OCI-LY3 (cell line): ENCODE results near the gene FOS.

Experiments used
- H2AFZ ChIP-seq: fragments of 200-600, 300-600 bp; shearing (Covaris generic); 2 replicates; pipeline ENCODE4 v1.6.0; 2014; ENCODE audit warnings: antibody characterized with exemption, low read depth, low read length
- H3K27ac ChIP-seq: fragments of 200-600, 300-600 bp; sonication (generic); 2 replicates; pipeline ENCODE4 v1.5.1; 2014; ENCODE audit warnings: mild to moderate bottlenecking, low read length, moderate library complexity, mixed read lengths
- H3K27me3 ChIP-seq: fragments of 200-600, 300-600 bp; sonication (generic); 2 replicates; pipeline ENCODE4 v1.6.1; 2014; ENCODE audit warnings: low read depth, low read length, mixed read lengths
- H3K36me3 ChIP-seq: fragments of 200-600, 300-600 bp; sonication (generic); replicated peaks from 2 replicates; pipeline ENCODE3; 2014; ENCODE audit warnings: low read depth, low read length, mixed read lengths
- H3K4me1 ChIP-seq: fragments of 300-600, 200-600 bp; sonication (generic); 2 replicates; pipeline ENCODE4 v1.6.1; 2014; ENCODE audit warnings: low read length, mixed read lengths
- H3K4me2 ChIP-seq: fragments of 200-600, 300-600 bp; sonication (generic); 2 replicates; pipeline ENCODE4 v1.6.1; 2014; ENCODE audit warnings: low read length, mixed read lengths
- H3K4me3 ChIP-seq: fragments of 300-600, 200-600 bp; sonication (generic); 2 replicates; pipeline ENCODE4 v1.5.1; 2014; ENCODE audit warnings: antibody characterized with exemption, mild to moderate bottlenecking, low read length, moderate library complexity
- H3K79me2 ChIP-seq: fragments of 300-600, 200-600 bp; shearing (Covaris generic); 2 replicates; pipeline ENCODE4 v1.6.1; 2014; ENCODE audit warnings: mild to moderate bottlenecking, low read length, mixed read lengths
- H3K9ac ChIP-seq: fragments of 300-600, 200-600 bp; shearing (Covaris generic); 2 replicates; pipeline ENCODE4 v1.6.0; 2014; ENCODE audit warnings: mild to moderate bottlenecking, low read length, moderate library complexity
- H3K9me3 ChIP-seq: fragments of 200-600, 300-600 bp; shearing (Covaris generic); 2 replicates; pipeline ENCODE4 v1.6.1; 2014; ENCODE audit warnings: low read length, mixed read lengths; ENCODE audit not compliant: insufficient read depth
- H4K20me1 ChIP-seq: fragments of 200-600, 300-600 bp; sonication (generic); 2 replicates; pipeline ENCODE4 v1.6.1; 2016; ENCODE audit warnings: low read length, mixed read lengths; ENCODE audit not compliant: insufficient read depth
- EZH2phosphoT487 ChIP-seq: fragments of 200-600 bp; shearing (Covaris generic); IDR thresholded peaks from 2 replicates; pipeline ENCODE4 v1.6.1; 2018; ENCODE audit warnings: antibody characterized with exemption, mixed run types, low read depth
- TF ChIP-seq, protein P1 (sequence below): fragments of 200-600, 300-600 bp; sonication (generic); IDR thresholded peaks from 2 replicates; pipeline ENCODE4 v1.5.1; 2014; ENCODE audit warnings: antibody characterized with exemption, low read length, low read depth

FOS gene

DNA sequence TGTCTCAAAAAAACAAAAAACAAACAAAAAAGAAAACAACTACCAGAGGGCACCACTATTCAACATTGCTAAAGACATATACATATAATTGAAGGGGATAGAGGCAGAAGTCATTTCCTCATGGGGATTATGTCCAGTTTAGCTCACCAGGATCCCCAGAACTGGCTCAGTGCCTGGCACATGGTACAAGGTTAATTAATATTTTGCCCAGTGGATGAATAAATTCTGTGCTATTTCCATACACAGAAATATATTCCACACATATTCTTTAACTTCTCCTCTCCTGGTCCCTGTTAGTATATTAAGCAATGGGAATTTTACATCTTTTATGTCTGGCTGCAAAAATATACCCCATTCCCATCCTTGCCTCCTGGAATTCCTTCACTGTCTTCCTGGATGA, 6.7 kb downstream of the FOS start:
- Histone ChIP-seq H2AFZ (no peak overlapping the region), H3K9ac (no peak overlapping the region), H4K20me1 (no peaks in the 10 kb centered on the region), H3K27me3 (peaks cover 32% of the 10 kb centered on the region), H3K9me3 (no peaks in the 10 kb centered on the region), H3K36me3 (no peaks in the 10 kb centered on the region), H3K27ac (no peak overlapping the region), H3K4me3 (no peak overlapping the region), H3K79me2 (no peaks in the 10 kb centered on the region), H3K4me1 (no peaks in the 10 kb centered on the region), H3K4me2 (no peak overlapping the region)
- TF ChIP-seq, protein P1, sequence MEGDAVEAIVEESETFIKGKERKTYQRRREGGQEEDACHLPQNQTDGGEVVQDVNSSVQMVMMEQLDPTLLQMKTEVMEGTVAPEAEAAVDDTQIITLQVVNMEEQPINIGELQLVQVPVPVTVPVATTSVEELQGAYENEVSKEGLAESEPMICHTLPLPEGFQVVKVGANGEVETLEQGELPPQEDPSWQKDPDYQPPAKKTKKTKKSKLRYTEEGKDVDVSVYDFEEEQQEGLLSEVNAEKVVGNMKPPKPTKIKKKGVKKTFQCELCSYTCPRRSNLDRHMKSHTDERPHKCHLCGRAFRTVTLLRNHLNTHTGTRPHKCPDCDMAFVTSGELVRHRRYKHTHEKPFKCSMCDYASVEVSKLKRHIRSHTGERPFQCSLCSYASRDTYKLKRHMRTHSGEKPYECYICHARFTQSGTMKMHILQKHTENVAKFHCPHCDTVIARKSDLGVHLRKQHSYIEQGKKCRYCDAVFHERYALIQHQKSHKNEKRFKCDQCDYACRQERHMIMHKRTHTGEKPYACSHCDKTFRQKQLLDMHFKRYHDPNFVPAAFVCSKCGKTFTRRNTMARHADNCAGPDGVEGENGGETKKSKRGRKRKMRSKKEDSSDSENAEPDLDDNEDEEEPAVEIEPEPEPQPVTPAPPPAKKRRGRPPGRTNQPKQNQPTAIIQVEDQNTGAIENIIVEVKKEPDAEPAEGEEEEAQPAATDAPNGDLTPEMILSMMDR: no peak

DNA sequence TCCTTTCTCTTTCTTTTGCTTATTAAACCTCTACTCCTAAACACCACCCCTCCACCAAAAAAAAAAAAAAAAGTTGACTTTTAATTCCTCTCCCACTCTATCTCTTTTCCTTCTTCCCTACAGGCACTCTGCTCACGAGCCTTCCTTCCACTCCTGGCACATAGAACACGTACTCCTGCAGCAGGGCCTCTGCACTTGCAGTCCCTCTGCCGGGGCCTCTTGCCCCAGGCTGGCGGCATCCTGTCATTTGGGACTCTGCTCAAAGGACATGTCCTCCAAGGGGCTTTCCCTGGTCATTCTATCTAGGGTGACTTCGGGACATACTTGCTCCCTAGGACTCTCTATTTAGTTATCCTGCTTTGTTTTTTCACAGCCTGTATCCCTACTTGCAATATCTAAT, 7.7 kb downstream of the FOS start:
- Histone ChIP-seq H3K27ac (no peak overlapping the region), H3K27me3 (peaks cover 38% of the 10 kb centered on the region), H3K79me2 (no peaks in the 10 kb centered on the region), H3K36me3 (no peaks in the 10 kb centered on the region), H2AFZ (no peak overlapping the region), H4K20me1 (no peaks in the 10 kb centered on the region), H3K9ac (no peak overlapping the region), H3K4me2 (no peak overlapping the region), H3K4me3 (no peak overlapping the region), H3K9me3 (no peaks in the 10 kb centered on the region), H3K4me1 (no peaks in the 10 kb centered on the region)
- no peak for TF ChIP-seq EZH2phosphoT487
- TF ChIP-seq, protein P1: no peak

- Histone ChIP-seq H3K79me2 (no peaks in the 10 kb centered on the region), H3K4me2 (no peak overlapping the region), H3K27ac (no peak overlapping the region), H4K20me1 (no peaks in the 10 kb centered on the region), H3K9ac (no peak overlapping the region), H3K4me3 (no peak overlapping the region), H3K27me3 (peaks cover 42% of the 10 kb centered on the region), H3K4me1 (peaks cover 3% of the 10 kb centered on the region; the same call in 1 of the 2 replicates), H3K36me3 (no peaks in the 10 kb centered on the region), H2AFZ (no peak overlapping the region), H3K9me3 (no peaks in the 10 kb centered on the region)
- TF ChIP-seq, protein P1: no peak
- no peak for TF ChIP-seq EZH2phosphoT487
These were observed 11.3 kb downstream of the FOS start for GRCh38 chr14:75289840-75290388.

- Histone ChIP-seq H2AFZ (no peak overlapping the region), H3K4me2 (no peak overlapping the region), H3K36me3 (no peaks in the 10 kb centered on the region), H3K9ac (no peak overlapping the region), H3K4me1 (peaks cover 8% of the 10 kb centered on the region; the same call in 1 of the 2 replicates), H3K9me3 (no peaks in the 10 kb centered on the region), H3K79me2 (no peaks in the 10 kb centered on the region), H3K27me3 (peaks cover 35% of the 10 kb centered on the region), H3K27ac (no peak overlapping the region), H4K20me1 (no peaks in the 10 kb centered on the region), H3K4me3 (no peak overlapping the region)
- TF ChIP-seq EZH2phosphoT487: no peak
- TF ChIP-seq, protein P1: no peak
These were observed 12.2 kb downstream of the FOS start for GRCh38 chr14:75290851-75291250.
